Keratinocyte (primary cell): Measurements from ENCODE around the gene TMEM17. TPM values are rescaled to one million over a fixed set of nuclear protein-coding genes. Genes with fewer than 3 reads are reported as not detected.

Experiments
- DNase-seq: peaks from one replicate; pipeline ENCODE4 v3.0.0-alpha.2; 2011; ENCODE audit warnings: low read depth, missing footprints, low spot score
- FAIRE-seq: peaks from 2 replicates; lab custom pipeline; 2011; peaks lifted over from hg19 to GRCh38; lab: Jason Lieb, UNC
- H2AFZ ChIP-seq: 2 replicates; pipeline ENCODE4 v1.6.0; 2012; ENCODE audit warnings: low read length, control low read depth, inconsistent platforms; ENCODE audit not compliant: control insufficient read depth
- H3K27ac ChIP-seq: 2 replicates; pipeline ENCODE4 v1.5.1; 2011; ENCODE audit warnings: low read length; ENCODE audit not compliant: control insufficient read depth, insufficient read depth
- H3K27me3 ChIP-seq: 3 replicates; pipeline ENCODE4 v1.6.0; 2011; ENCODE audit warnings: low read length; ENCODE audit not compliant: control insufficient read depth, insufficient read depth; ENCODE audit errors: extremely low read depth
- H3K36me3 ChIP-seq, 2 experiments: 2 replicates in 1 of 2; 3 replicates in 1 of 2; pipeline ENCODE4 v1.5.1; 2011; ENCODE audit warnings: low read length in 2 of 2, mild to moderate bottlenecking in 1 of 2; ENCODE audit not compliant: control insufficient read depth in 2 of 2, insufficient read depth in 2 of 2; ENCODE audit errors: extremely low read depth in 1 of 2
- H3K4me1 ChIP-seq: 3 replicates; pipeline ENCODE4 v1.5.1; 2011; ENCODE audit warnings: low read length; ENCODE audit not compliant: control insufficient read depth, insufficient read depth; ENCODE audit errors: extremely low read depth
- H3K4me2 ChIP-seq: 3 replicates; pipeline ENCODE4 v1.6.0; 2011; ENCODE audit warnings: low read depth, low read length; ENCODE audit not compliant: control insufficient read depth, insufficient read depth; ENCODE audit errors: extremely low read depth
- H3K4me3 ChIP-seq, 3 experiments: fragments of 200-600 bp in 1 of 3; sonication (generic) in 1 of 3; 2 replicates in 2 of 3; 3 replicates in 1 of 3; pipeline ENCODE4 v1.5.1; 2011 to 2016; ENCODE audit warnings: low read length in 3 of 3, mild to moderate bottlenecking in 3 of 3, control low read depth in 2 of 3, inconsistent platforms in 1 of 3, low read depth in 1 of 3, mixed read lengths in 1 of 3, mixed run types in 1 of 3, moderate library complexity in 1 of 3; ENCODE audit not compliant: control insufficient read depth in 2 of 3, insufficient read depth in 2 of 3; ENCODE audit errors: extremely low read depth in 1 of 3
- H3K79me2 ChIP-seq: 2 replicates; pipeline ENCODE4 v1.6.0; 2012; ENCODE audit warnings: low read length; ENCODE audit not compliant: control insufficient read depth, insufficient read depth
- H3K9ac ChIP-seq: 3 replicates; pipeline ENCODE4 v1.6.0; 2011; ENCODE audit warnings: low read length; ENCODE audit not compliant: control insufficient read depth, insufficient read depth; ENCODE audit errors: extremely low read depth
- H3K9me1 ChIP-seq: 3 replicates; pipeline ENCODE4 v1.6.0; 2011; ENCODE audit warnings: low read length; ENCODE audit not compliant: control insufficient read depth, insufficient read depth; ENCODE audit errors: extremely low read depth
- H3K9me3 ChIP-seq: 2 replicates; pipeline ENCODE4 v1.5.1; 2012; ENCODE audit warnings: low read depth, low read length; ENCODE audit not compliant: control insufficient read depth
- H4K20me1 ChIP-seq: 3 replicates; pipeline ENCODE4 v1.6.0; 2011; ENCODE audit warnings: low read length; ENCODE audit not compliant: control insufficient read depth, insufficient read depth; ENCODE audit errors: extremely low read depth
- EZH2 ChIP-seq: IDR thresholded peaks from one replicate; pipeline ENCODE4 v1.6.1; 2012; ENCODE audit warnings: inconsistent platforms, mild to moderate bottlenecking, low read length, moderate library complexity
- dilution Hi-C: fragments of 300-500 bp; cut with MboI; formaldehyde crosslinking; loops from one replicate; pipeline ENCODE4 v1.7.0; 2020; ENCODE audit warnings: low sequenced_read_pairs; ENCODE audit not compliant: extremely low pct_ligation_motif_present
- polyA plus RNA-seq, 5 experiments: library from polyadenylated mRNA; depleted of rRNA in 3 of 5; stranded (reverse) in 3 of 5; stranded (forward) in 1 of 5; unstranded in 1 of 5; fragments of >200 nt; gene quantifications; 1 replicate in 1 of 5; 2 replicates in 3 of 5; 3 replicates in 1 of 5; pipeline versions ENCODE4 v1.2.1 to v1.2.3, GENCODE V29; 2011 to 2012; ENCODE audit warnings: missing spikeins in 2 of 5, low read depth in 1 of 5, low replicate concordance in 1 of 5
- TF ChIP-seq, protein P1 (sequence below), 3 experiments: IDR thresholded peaks in 1 of 3; conservative IDR thresholded peaks in 1 of 3; optimal IDR thresholded peaks in 1 of 3; 2 replicates in 2 of 3; 3 replicates in 1 of 3; pipeline versions ENCODE3 to v1.5.1; 2011; ENCODE audit warnings: low read length in 3 of 3, mild to moderate bottlenecking in 3 of 3, moderate library complexity in 2 of 3, control low read depth in 1 of 3, inconsistent platforms in 1 of 3; ENCODE audit not compliant: insufficient read depth in 2 of 3; ENCODE audit errors: extremely low read depth in 1 of 3

Gene TMEM17
- polyA plus RNA-seq, 1 donor (not counting 4 experiments of a cell fraction or from before 2014, with no cell fraction given): 5.1 TPM

DNA sequence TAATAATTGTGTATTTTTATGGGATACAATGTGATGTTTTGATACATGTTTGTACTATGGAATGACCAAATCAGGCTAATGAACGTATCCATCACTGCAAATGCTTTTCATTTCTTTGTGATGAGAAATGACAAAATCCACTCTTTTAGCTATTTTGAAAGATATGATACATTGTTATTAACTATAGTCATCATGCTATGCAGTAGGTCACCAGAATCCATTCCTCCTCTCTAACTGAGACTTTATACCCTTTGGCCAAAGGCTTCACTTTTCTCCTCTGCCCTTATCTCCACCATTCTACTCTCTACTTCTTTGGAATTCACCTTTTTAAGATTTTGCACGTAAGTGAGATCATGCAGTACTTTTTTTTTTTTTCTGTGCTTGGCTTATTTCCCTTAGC, 44.5 kb upstream of the TMEM17 start:
- H3K9ac ChIP-seq: no peak overlapping the region
- no peak for FAIRE-seq

DNA sequence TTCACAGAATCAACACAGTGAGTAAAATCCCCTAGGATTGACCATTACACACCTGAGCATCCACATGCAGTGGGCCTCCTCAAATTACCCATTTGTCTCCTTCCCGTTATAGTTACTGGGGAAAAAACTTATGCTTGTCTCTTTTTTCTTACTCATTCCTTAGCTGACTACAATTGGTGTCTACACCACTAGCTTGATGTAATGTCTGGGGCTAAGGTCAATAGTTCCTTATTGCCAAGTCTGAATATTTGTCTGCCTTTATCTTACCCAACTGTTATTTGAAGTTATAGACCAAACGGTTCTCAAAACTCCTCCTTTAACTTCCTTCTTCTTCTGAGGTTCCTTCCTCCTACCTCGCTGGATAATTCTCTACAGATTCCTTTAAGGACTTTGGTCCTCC, 41.9 kb upstream of the TMEM17 start:
- Histone ChIP-seq H3K9ac (no peak overlapping the region), H3K27me3 (no peaks in the 10 kb centered on the region), H4K20me1 (no peaks in the 10 kb centered on the region), H3K79me2 (no peaks in the 10 kb centered on the region), H3K9me3 (no peaks in the 10 kb centered on the region), H3K4me3 (no peak overlapping the region), H2AFZ (no peak overlapping the region), H3K4me2 (no peak overlapping the region), H3K27ac (no peak overlapping the region), H3K9me1 (no peaks in the 10 kb centered on the region), H3K36me3 (no peaks in the 10 kb centered on the region), H3K4me1 (no peaks in the 10 kb centered on the region)
- DNase-seq (no peak), FAIRE-seq (no peak)
- dilution Hi-C loops: no loop called here
- TF ChIP-seq, protein P1, sequence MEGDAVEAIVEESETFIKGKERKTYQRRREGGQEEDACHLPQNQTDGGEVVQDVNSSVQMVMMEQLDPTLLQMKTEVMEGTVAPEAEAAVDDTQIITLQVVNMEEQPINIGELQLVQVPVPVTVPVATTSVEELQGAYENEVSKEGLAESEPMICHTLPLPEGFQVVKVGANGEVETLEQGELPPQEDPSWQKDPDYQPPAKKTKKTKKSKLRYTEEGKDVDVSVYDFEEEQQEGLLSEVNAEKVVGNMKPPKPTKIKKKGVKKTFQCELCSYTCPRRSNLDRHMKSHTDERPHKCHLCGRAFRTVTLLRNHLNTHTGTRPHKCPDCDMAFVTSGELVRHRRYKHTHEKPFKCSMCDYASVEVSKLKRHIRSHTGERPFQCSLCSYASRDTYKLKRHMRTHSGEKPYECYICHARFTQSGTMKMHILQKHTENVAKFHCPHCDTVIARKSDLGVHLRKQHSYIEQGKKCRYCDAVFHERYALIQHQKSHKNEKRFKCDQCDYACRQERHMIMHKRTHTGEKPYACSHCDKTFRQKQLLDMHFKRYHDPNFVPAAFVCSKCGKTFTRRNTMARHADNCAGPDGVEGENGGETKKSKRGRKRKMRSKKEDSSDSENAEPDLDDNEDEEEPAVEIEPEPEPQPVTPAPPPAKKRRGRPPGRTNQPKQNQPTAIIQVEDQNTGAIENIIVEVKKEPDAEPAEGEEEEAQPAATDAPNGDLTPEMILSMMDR (optimal IDR thresholded peaks at IDR 0.05 in 1 of 3, IDR thresholded peaks at IDR 0.05 in 1 of 3, conservative IDR thresholded peaks at IDR 0.05 in 1 of 3; ENCODE audit: extremely low read depth in 1 of 3, insufficient read depth in 2 of 3, low read length in 3 of 3): no peak
- no peak for TF ChIP-seq EZH2

More for the DNA sequence above, 44.5 kb upstream of the TMEM17 start:
- Histone ChIP-seq H3K4me3 (no peak overlapping the region), H3K4me1 (no peaks in the 10 kb centered on the region), H2AFZ (no peak overlapping the region), H3K4me2 (no peak overlapping the region), H3K27ac (no peak overlapping the region), H3K79me2 (no peaks in the 10 kb centered on the region), H3K9me3 (no peaks in the 10 kb centered on the region), H4K20me1 (no peaks in the 10 kb centered on the region), H3K9me1 (no peaks in the 10 kb centered on the region), H3K36me3 (no peaks in the 10 kb centered on the region), H3K27me3 (no peaks in the 10 kb centered on the region)
- TF ChIP-seq EZH2: no peak
- TF ChIP-seq, protein P1 (optimal IDR thresholded peaks at IDR 0.05 in 1 of 3, IDR thresholded peaks at IDR 0.05 in 1 of 3, conservative IDR thresholded peaks at IDR 0.05 in 1 of 3; ENCODE audit: extremely low read depth in 1 of 3, insufficient read depth in 2 of 3, low read length in 3 of 3): no peak
- DNase-seq: no peak
- dilution Hi-C loops: no loop called here
